Measurements from ENCODE around the gene TMEM72. TPM values are rescaled to one million over a fixed set of nuclear protein-coding genes. Genes with fewer than 3 reads are reported as not detected.

The TMEM72 gene
- total RNA-seq, 3 donors from 2014 or later (not counting 1 experiment from before 2014, with no cell fraction given): not detected

DNA sequence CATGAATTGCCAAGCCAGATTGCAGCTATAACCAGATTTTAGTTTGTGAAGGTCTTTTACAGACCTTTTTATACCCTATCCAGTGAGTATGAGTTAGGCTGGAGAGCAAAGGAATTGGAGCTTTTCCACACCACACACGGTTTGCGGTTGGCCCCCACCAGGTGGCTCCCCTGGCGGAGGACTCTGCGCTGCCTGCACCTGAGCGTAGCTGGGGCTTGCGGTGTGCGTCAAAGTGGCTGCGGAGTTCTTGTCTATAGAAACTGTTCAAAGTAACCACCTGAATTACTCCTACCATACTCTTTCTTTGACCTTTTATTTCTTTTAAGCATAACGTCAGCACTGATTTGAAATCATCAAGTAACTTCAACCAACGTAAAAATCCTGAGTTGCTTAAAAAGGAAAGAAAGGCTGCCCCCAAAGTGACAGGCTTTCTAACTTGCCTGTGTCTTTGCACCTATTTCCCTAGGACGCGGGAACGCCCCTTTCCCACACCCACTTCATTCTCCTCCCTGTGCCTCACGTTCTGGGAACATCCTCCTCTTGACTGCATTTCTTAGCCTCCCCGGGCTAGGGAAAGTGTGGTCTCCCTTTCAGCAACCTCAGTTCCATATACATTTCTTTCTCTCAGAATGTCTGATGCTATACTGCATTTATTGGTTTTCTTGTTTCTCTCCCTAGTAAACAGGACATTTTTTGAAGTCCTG lies 47.6 kb upstream of the TMEM72 start:
- intact Hi-C loops (cut with micrococcal nuclease): loop anchor here (1.0 kb wide), 1 partner anchor 1192 kb away; no protein-coding TSS in a partner anchor
- Histone ChIP-seq H3K9me3 (ENCODE audit: control insufficient read depth, insufficient read depth, low read length) (no peaks in the 10 kb centered on the region), H3K4me1 (ENCODE audit: control insufficient read depth, insufficient read depth, low read length) (peaks cover 14% of the 10 kb centered on the region), H3K27me3 (ENCODE audit: control insufficient read depth, insufficient read depth, low read length) (peaks cover 13% of the 10 kb centered on the region), H3K27ac (ENCODE audit: low read length) (no peak overlapping the region), H3K36me3 (ENCODE audit: control insufficient read depth, insufficient read depth, low read length) (no peaks in the 10 kb centered on the region), H3K4me3 (ENCODE audit: low read length) (no peak overlapping the region)
- no peaks in the 10 kb centered on the region for H3K9me3 Mint-ChIP-seq
- DNase-seq: peak in 1 of 2 donors; percentile 44
- H3K36me3 Mint-ChIP-seq: no peaks in the 10 kb centered on the region
- no peak for ATAC-seq
- H3K27me3 Mint-ChIP-seq (ENCODE audit: low read depth in 2 of 2): peaks cover 42 to 64% of the 10 kb centered on the region in 2 donors
- no peak for TF ChIP-seq CTCF (IDR thresholded peaks at IDR 0.05)
- H3K27ac Mint-ChIP-seq: peak overlapping the region in 1 of 2 donors; percentile 65
- H3K4me3 Mint-ChIP-seq: peak overlapping the region; percentile 91
- WGBS (ENCODE audit: insufficient coverage): 70% methylated on average over 15 of the region's 15 CpGs
- H3K4me1 Mint-ChIP-seq: peaks cover 16% of the 10 kb centered on the region in 2 donors

DNA sequence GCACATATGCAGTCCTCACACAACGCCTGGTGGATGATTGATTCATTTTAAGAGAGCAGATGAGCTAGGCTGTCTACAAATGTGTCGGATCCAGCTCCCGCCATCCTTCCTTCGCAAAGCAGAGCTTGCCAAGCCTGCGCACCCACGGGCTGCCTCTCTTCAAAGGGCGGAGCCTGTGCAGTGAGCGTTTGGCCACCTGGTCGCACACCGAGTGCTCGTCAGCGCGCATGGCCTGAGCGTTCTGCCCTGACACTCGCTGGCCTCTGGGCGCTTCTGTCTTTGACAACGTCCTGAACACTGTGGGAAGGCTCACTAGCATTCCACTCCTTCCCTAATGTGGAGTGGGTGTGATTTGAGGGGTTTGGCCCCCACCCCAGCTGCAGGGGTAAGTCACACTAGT lies 47.1 kb upstream of the TMEM72 start:
- Histone ChIP-seq H3K4me1 (ENCODE audit: control insufficient read depth, insufficient read depth, low read length) (peaks cover 14% of the 10 kb centered on the region), H3K9me3 (ENCODE audit: control insufficient read depth, insufficient read depth, low read length) (no peaks in the 10 kb centered on the region), H3K4me3 (ENCODE audit: low read length) (peak overlapping the region; percentile 40), H3K27ac (ENCODE audit: low read length) (no peak overlapping the region), H3K36me3 (ENCODE audit: control insufficient read depth, insufficient read depth, low read length) (no peaks in the 10 kb centered on the region), H3K27me3 (ENCODE audit: control insufficient read depth, insufficient read depth, low read length) (peaks cover 13% of the 10 kb centered on the region)
- 65% methylated on average over 15 of the region's 17 CpGs for WGBS (ENCODE audit: insufficient coverage)
- Mint-ChIP-seq H3K27ac (peak overlapping the region; percentile 29 to 65), H3K36me3 (no peaks in the 10 kb centered on the region), H3K4me1 (peaks cover 16% of the 10 kb centered on the region in 2 donors), H3K9me3 (no peaks in the 10 kb centered on the region), H3K4me3 (peak overlapping the region; percentile 91), H3K27me3 (ENCODE audit: low read depth in 2 of 2) (peaks cover 45 to 69% of the 10 kb centered on the region in 2 donors)
- DNase-seq: peak in 1 of 2 donors; percentile 21
- intact Hi-C loops (cut with micrococcal nuclease): loop anchor here (1.0 kb wide), 1 partner anchor 1193 kb away; no protein-coding TSS in a partner anchor
- TF ChIP-seq CTCF (IDR thresholded peaks at IDR 0.05): no peak
- peak; percentile 30 to 44 (median 35) for ATAC-seq

GRCh38 chr10:44864637-44865288 lies 46.4 kb upstream of the TMEM72 start:
- peak overlapping the region; percentile 91 for H3K4me3 Mint-ChIP-seq
- no peaks in the 10 kb centered on the region for H3K9me3 Mint-ChIP-seq
- H3K27ac ChIP-seq (ENCODE audit: low read length): no peak overlapping the region
- H3K4me1 Mint-ChIP-seq: peaks cover 16% of the 10 kb centered on the region in 2 donors
- H3K4me1 ChIP-seq (ENCODE audit: control insufficient read depth, insufficient read depth, low read length): peaks cover 14% of the 10 kb centered on the region
- TF ChIP-seq CTCF (IDR thresholded peaks at IDR 0.05): peak; percentile 96
- no peaks in the 10 kb centered on the region for H3K9me3 ChIP-seq (ENCODE audit: control insufficient read depth, insufficient read depth, low read length)
- DNase-seq: peak; percentile 78 to 83
- peak; percentile 88 to 94 (median 89) for ATAC-seq
- H3K27me3 Mint-ChIP-seq (ENCODE audit: low read depth in 2 of 2): peaks cover 51 to 75% of the 10 kb centered on the region in 2 donors
- H3K36me3 ChIP-seq (ENCODE audit: control insufficient read depth, insufficient read depth, low read length): no peaks in the 10 kb centered on the region
- intact Hi-C loops (cut with micrococcal nuclease): loop anchor here (1.0 kb wide), 1 partner anchor 1193 kb away; no protein-coding TSS in a partner anchor
- H3K4me3 ChIP-seq (ENCODE audit: low read length): peak overlapping the region; percentile 40
- peak overlapping the region; percentile 29 to 65 for H3K27ac Mint-ChIP-seq
- under 1% methylated on average over 42 of the region's 42 CpGs for WGBS (ENCODE audit: insufficient coverage)
- H3K27me3 ChIP-seq (ENCODE audit: control insufficient read depth, insufficient read depth, low read length): peaks cover 13% of the 10 kb centered on the region
- no peaks in the 10 kb centered on the region for H3K36me3 Mint-ChIP-seq
